MM.1S (cell line): ENCODE measurements around the gene CHRNB4.

Source experiments
- DNase-seq: peaks from one replicate; pipeline ENCODE4 v3.0.0-alpha.2; 2015
- H2AFZ ChIP-seq: fragments of 300-600 bp; sonication (generic); 2 replicates; pipeline ENCODE4 v1.6.0; 2016; ENCODE audit warnings: antibody characterized with exemption, low read length
- H3F3A ChIP-seq: fragments of 300-600 bp; sonication (generic); 2 replicates; pipeline ENCODE4 v1.6.1; 2016; ENCODE audit warnings: mild to moderate bottlenecking, antibody characterized with exemption, low read length, moderate library complexity, mixed read lengths; ENCODE audit not compliant: insufficient read depth
- H3K27ac ChIP-seq: fragments of 300-600 bp; sonication (generic); 2 replicates; pipeline ENCODE4 v1.5.1; 2016; ENCODE audit warnings: mild to moderate bottlenecking, low read length
- H3K27me3 ChIP-seq: fragments of 300-600 bp; sonication (generic); replicated peaks from 2 replicates; pipeline ENCODE4 v1.6.0; 2016; ENCODE audit warnings: low read length; ENCODE audit not compliant: insufficient read depth
- H3K36me3 ChIP-seq: fragments of 300-600 bp; sonication (generic); replicated peaks from 2 replicates; pipeline ENCODE4 v1.6.1; 2016; ENCODE audit warnings: mild to moderate bottlenecking, low read length, mixed read lengths; ENCODE audit not compliant: insufficient read depth
- H3K4me1 ChIP-seq: fragments of 300-600 bp; sonication (generic); 2 replicates; pipeline ENCODE4 v1.6.1; 2016; ENCODE audit warnings: low read length, mixed read lengths
- H3K4me2 ChIP-seq: fragments of 300-600 bp; sonication (generic); 2 replicates; pipeline ENCODE4 v1.6.0; 2016; ENCODE audit warnings: low read depth, low read length
- H3K4me3 ChIP-seq: fragments of 300-600 bp; sonication (generic); 2 replicates; pipeline ENCODE4 v1.5.1; 2016; ENCODE audit warnings: low read length, mixed read lengths
- H3K79me2 ChIP-seq: fragments of 300-600 bp; sonication (generic); 2 replicates; pipeline ENCODE4 v1.6.1; 2016; ENCODE audit warnings: mixed run types, low read length, mixed read lengths
- H3K9ac ChIP-seq: fragments of 300-600 bp; sonication (generic); 2 replicates; pipeline ENCODE4 v1.6.1; 2016; ENCODE audit warnings: low read length, mixed read lengths
- H3K9me2 ChIP-seq: fragments of 300-600 bp; sonication (generic); replicated peaks from 2 replicates; pipeline ENCODE4 v1.6.1; 2016; ENCODE audit warnings: mild to moderate bottlenecking, low read length, mixed read lengths; ENCODE audit not compliant: insufficient read depth
- H3K9me3 ChIP-seq: fragments of 300-600 bp; sonication (generic); replicated peaks from 2 replicates; pipeline ENCODE4 v1.6.1; 2016; ENCODE audit warnings: mild to moderate bottlenecking, low read length, mixed read lengths; ENCODE audit not compliant: insufficient read depth
- H4K20me1 ChIP-seq: fragments of 300-600 bp; sonication (generic); 2 replicates; pipeline ENCODE4 v1.6.1; 2016; ENCODE audit warnings: mild to moderate bottlenecking, low read length, moderate library complexity, mixed read lengths; ENCODE audit not compliant: insufficient read depth
- CTCF ChIP-seq: fragments of 300-600 bp; sonication (generic); IDR thresholded peaks from 2 replicates; pipeline ENCODE4 v1.5.1; 2016; ENCODE audit warnings: antibody characterized with exemption, low read length, mixed read lengths
- EZH2 ChIP-seq: fragments of 300-600 bp; sonication (generic); optimal IDR thresholded peaks from 2 replicates; pipeline ENCODE3; 2017; ENCODE audit warnings: low read depth, mild to moderate bottlenecking, antibody characterized with exemption, low read length, mixed read lengths
- EZH2phosphoT487 ChIP-seq: fragments of 300-600 bp; sonication (generic); IDR thresholded peaks from 2 replicates; pipeline ENCODE4 v1.6.1; 2018; ENCODE audit warnings: antibody characterized with exemption, low read length

The CHRNB4 gene

GRCh38 chr15:78675206-78675605 is 34.2 kb upstream of the CHRNB4 start:
- H3K4me3 ChIP-seq: no peak overlapping the region
- H2AFZ ChIP-seq: no peak overlapping the region
- H3K9me3 ChIP-seq: no peaks in the 10 kb centered on the region
- no peak overlapping the region for H3K27ac ChIP-seq
- no peak for DNase-seq
- H3K79me2 ChIP-seq: no peaks in the 10 kb centered on the region
- H3K4me2 ChIP-seq: no peak overlapping the region
- H3K36me3 ChIP-seq: no peaks in the 10 kb centered on the region
- H3K9ac ChIP-seq: no peak overlapping the region
- H3K27me3 ChIP-seq: no peaks in the 10 kb centered on the region
- no peaks in the 10 kb centered on the region for H4K20me1 ChIP-seq
- no peaks in the 10 kb centered on the region for H3F3A ChIP-seq
- TF ChIP-seq CTCF (no peak), EZH2phosphoT487 (no peak), EZH2 (no peak)
- no peaks in the 10 kb centered on the region for H3K4me1 ChIP-seq
- no peaks in the 10 kb centered on the region for H3K9me2 ChIP-seq

GRCh38 chr15:78673917-78674444 is 33.0 kb upstream of the CHRNB4 start:
- Histone ChIP-seq H3K79me2 (no peaks in the 10 kb centered on the region), H3K4me1 (no peaks in the 10 kb centered on the region), H4K20me1 (no peaks in the 10 kb centered on the region), H3F3A (no peaks in the 10 kb centered on the region), H3K4me3 (no peak overlapping the region), H2AFZ (no peak overlapping the region), H3K9me2 (no peaks in the 10 kb centered on the region), H3K9me3 (no peaks in the 10 kb centered on the region), H3K27me3 (no peaks in the 10 kb centered on the region), H3K9ac (no peak overlapping the region), H3K4me2 (no peak overlapping the region), H3K36me3 (no peaks in the 10 kb centered on the region), H3K27ac (no peak overlapping the region)
- DNase-seq: no peak
- TF ChIP-seq CTCF: no peak
- TF ChIP-seq EZH2phosphoT487: no peak
- TF ChIP-seq EZH2: no peak

- H3K27ac ChIP-seq: no peak overlapping the region
- H3K4me2 ChIP-seq: no peak overlapping the region
- no peaks in the 10 kb centered on the region for H3K79me2 ChIP-seq
- no peaks in the 10 kb centered on the region for H4K20me1 ChIP-seq
- no peak overlapping the region for H3K9ac ChIP-seq
- DNase-seq: no peak
- no peak overlapping the region for H3K4me3 ChIP-seq
- H3K27me3 ChIP-seq: no peaks in the 10 kb centered on the region
- TF ChIP-seq EZH2: no peak
- no peak for TF ChIP-seq CTCF
- TF ChIP-seq EZH2phosphoT487: no peak
- no peaks in the 10 kb centered on the region for H3K4me1 ChIP-seq
- H3K9me3 ChIP-seq: no peaks in the 10 kb centered on the region
- H3K36me3 ChIP-seq: no peaks in the 10 kb centered on the region
- no peak overlapping the region for H2AFZ ChIP-seq
- no peaks in the 10 kb centered on the region for H3K9me2 ChIP-seq
- no peaks in the 10 kb centered on the region for H3F3A ChIP-seq
Observed at GRCh38 chr15:78673476-78673875, 32.5 kb upstream of the CHRNB4 start.
